Tibial nerve (tissue), 4 donors: ENCODE measurements around the gene ABTB1.

Experiments used
- EP300 ChIP-seq, 2 donors: sonication (generic); formaldehyde crosslinking; IDR thresholded peaks; one replicate each; pipeline ENCODE4 v1.6.1; 2017; ENCODE audit warnings: antibody characterized with exemption in 2 of 2, mild to moderate bottlenecking in 1 of 2
- POLR2A ChIP-seq, 2 donors: fragments of 450-650 bp; IDR thresholded peaks; one replicate each; pipeline ENCODE4 v1.6.1; 2017; ENCODE audit warnings: antibody characterized with exemption in 2 of 2, mild to moderate bottlenecking in 2 of 2, moderate library complexity in 2 of 2
- TF ChIP-seq, protein P1 (sequence below), 5 experiments: fragments of 200-600 bp in 3 of 5; fragments of 450-650 bp in 2 of 5; sonication (generic) in 3 of 5; IDR thresholded peaks; one replicate each; pipeline ENCODE4 v1.5.1; 2016 to 2019; ENCODE audit warnings: antibody characterized with exemption in 5 of 5, mild to moderate bottlenecking in 3 of 5, moderate library complexity in 2 of 5

DNA sequence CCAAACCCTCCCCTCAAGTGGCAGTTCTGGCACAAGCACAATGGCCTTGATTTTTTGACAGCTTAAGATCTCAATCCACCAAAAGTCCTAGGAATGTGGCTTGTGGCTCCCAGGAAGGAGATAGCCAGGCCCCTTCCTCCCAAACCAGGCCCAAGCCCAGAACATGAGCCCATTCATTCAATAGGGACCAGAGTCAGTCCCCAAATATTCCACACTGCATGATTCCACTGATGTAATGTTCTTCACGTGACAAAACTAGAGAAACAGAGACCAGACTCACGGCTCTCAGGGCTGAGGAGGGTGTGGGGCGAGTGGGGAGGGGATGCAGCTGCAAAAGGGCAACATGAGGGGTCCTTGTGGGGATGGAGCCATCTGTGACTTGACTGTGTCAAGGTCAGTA is 25.5 kb downstream of the ABTB1 start:
- TF ChIP-seq, protein P1, sequence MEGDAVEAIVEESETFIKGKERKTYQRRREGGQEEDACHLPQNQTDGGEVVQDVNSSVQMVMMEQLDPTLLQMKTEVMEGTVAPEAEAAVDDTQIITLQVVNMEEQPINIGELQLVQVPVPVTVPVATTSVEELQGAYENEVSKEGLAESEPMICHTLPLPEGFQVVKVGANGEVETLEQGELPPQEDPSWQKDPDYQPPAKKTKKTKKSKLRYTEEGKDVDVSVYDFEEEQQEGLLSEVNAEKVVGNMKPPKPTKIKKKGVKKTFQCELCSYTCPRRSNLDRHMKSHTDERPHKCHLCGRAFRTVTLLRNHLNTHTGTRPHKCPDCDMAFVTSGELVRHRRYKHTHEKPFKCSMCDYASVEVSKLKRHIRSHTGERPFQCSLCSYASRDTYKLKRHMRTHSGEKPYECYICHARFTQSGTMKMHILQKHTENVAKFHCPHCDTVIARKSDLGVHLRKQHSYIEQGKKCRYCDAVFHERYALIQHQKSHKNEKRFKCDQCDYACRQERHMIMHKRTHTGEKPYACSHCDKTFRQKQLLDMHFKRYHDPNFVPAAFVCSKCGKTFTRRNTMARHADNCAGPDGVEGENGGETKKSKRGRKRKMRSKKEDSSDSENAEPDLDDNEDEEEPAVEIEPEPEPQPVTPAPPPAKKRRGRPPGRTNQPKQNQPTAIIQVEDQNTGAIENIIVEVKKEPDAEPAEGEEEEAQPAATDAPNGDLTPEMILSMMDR (IDR thresholded peaks at IDR 0.05), result no peak
- no peak for TF ChIP-seq POLR2A (IDR thresholded peaks at IDR 0.05)
- no peak for TF ChIP-seq EP300 (IDR thresholded peaks at IDR 0.05)
